NCI-H345 treated with DMSO at 0.1 percent for 48 hours (cell line): ENCODE results near the gene TSNAXIP1.

Experiments
- DNase-seq: peaks from one replicate; lab custom pipeline; 2025; ENCODE audit not compliant: unreplicated experiment; lab: John Stamatoyannopoulos, UW

TSNAXIP1 gene, protein sequence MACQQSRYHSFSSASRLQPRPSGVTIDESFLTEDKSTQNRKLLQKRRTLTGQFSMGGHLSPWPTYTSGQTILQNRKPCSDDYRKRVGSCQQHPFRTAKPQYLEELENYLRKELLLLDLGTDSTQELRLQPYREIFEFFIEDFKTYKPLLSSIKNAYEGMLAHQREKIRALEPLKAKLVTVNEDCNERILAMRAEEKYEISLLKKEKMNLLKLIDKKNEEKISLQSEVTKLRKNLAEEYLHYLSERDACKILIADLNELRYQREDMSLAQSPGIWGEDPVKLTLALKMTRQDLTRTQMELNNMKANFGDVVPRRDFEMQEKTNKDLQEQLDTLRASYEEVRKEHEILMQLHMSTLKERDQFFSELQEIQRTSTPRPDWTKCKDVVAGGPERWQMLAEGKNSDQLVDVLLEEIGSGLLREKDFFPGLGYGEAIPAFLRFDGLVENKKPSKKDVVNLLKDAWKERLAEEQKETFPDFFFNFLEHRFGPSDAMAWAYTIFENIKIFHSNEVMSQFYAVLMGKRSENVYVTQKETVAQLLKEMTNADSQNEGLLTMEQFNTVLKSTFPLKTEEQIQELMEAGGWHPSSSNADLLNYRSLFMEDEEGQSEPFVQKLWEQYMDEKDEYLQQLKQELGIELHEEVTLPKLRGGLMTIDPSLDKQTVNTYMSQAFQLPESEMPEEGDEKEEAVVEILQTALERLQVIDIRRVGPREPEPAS

DNA sequence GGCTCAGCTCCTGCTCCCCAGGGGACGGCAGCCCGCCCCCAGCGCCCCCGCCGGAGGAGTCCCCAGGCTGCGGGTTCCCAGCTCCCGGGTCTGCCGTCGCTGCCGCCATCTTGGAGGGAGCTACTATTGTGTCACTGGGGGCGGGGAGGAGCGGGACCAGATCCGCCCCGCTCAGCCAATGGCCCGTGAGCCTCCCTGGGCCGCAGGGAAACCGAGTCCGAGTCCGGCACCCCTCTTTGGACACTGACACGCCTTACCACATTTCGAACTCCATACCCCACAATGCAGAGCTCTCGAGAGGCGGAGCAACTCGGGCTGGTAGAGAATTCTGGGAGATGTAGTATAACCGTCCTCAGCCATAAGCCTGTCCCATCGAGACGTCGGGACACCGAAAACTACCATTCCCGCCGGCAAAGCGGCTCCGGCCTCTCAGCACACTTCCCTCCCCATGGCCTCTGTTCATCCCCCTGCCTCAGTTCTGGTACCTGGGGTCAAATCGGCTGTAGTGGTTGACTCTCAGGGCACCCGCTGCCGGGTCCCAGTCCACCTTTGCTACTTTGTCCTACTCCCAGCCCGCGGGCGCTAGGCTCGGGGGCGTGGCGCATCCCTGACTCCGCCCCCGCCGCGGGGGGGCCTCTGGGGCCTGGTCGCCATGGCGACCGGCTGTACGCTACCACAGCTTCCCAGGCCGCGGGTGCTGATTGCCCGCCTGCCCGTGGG is at the start of gene TSNAXIP1, which contains the start of gene RANBP10:
Gene TSNAXIP1, plus strand, starts transcription at position 462 of the 720 bp plus-strand sequence. CDS start 261 bp downstream, outside the sequence.
Gene RANBP10, minus strand, starts transcription at position 133 of the 720 bp plus-strand sequence. Its CDS starts 24 bp downstream, at position 109.
- DNase-seq, result peak; percentile 91

DNA sequence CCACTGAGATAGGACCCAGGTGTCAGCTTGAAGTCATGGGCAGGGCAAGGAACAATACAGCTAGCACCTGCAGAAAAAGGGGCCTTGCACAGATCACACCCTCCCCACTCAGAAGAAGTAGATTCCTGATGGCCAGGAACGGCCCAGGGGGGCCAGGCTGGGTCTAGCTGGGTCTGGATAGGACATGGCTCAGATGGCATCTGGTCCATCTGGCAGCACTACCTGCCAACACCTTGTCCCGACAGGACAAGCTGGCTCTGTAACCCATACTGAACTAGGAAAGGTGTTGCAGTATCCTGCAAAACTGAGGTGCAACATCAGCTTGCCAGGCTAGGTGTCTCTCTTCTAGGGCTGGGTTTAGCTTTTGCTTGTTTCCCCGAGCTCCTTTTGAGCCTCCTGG is 48.7 kb upstream of the TSNAXIP1 start:
- no peak for DNase-seq

DNA sequence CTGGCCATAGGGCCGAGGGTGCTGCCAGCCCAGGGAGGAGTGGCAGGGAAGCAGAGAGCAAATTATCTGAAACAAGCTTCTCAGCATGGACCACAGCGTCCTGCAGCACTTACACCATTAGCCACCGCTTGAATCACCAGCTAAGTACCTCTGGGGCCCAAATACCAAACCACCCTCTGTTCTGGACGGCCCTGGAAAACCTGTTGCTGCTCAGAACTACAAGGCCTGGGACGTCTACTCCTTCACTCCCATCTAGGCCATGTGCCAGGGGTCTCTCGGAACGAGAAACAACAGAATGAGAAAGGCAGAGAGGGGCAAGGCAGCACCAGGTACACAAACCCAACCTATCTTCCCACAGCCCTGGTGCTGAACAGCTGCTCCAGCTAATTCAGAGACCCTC is 47.7 kb upstream of the TSNAXIP1 start:
- no peak for DNase-seq

DNA sequence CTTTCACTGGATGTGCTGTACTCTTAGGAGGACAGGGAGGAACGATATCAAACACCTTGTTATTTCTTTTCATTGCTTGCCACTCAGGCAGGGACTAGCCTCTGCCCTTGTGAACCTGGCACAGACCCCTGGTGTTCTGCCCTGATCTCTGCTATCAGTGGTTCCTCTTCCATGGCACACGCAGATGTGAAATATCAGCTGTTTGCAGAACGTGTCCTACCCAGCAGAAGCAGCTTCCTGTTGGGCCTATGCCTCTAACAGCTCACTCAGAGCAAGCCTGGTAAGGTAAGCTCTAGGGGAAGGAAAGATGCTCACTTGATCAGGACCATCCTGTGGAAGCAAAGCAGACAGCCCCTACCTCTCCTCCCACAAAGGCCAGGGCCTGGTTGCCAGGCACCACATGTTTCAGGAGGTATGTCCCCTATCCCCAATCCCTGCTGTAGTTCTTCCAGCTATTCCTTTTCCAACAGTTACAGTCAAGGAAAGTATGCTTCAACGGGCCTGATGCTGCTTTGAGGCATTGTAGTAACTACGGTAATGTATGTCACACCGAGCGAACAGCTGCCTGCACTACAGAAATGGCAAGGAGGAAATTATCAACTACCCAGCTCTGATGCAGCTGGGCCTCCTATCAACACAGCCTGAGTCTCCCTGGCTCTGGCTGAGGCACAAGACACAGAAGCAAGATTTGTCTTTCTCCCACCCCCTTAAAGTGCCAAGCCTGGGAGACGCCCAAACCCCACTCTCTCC is 46.3 kb upstream of the TSNAXIP1 start:
- DNase-seq, result no peak

DNA sequence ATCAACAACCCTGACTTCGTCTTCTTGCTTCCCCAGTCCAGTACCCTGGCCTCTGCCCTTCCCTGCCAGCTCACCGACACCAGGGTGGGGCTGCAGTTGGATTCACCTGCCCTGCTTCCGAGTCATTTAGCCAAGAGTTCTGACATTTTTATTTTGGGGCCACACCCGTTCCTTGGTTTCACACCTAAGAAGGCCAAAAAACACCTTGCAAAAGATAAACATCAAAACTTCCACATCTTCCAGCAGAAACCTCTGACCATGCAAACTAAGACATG is 45.8 kb upstream of the TSNAXIP1 start:
- no peak for DNase-seq

DNA sequence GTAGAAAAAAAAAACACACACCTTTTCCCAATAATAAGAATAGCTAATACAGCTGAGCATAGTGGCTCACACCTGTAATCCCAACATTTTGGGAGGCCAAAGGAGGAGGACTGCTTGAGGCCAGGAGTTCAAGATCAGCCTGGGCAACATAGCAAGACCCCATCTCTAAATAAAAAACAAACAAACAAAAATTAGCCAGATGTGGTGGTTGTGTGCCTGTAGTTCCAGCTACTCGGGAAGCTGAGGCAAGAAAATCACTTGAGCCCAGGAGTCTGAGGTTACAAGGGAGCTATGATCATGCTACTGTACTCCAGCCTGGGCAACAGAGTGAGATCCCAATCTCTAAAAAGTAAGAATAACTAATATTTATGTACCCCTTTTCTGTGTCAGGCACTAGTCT is 44.8 kb upstream of the TSNAXIP1 start:
- DNase-seq, result no peak

DNA sequence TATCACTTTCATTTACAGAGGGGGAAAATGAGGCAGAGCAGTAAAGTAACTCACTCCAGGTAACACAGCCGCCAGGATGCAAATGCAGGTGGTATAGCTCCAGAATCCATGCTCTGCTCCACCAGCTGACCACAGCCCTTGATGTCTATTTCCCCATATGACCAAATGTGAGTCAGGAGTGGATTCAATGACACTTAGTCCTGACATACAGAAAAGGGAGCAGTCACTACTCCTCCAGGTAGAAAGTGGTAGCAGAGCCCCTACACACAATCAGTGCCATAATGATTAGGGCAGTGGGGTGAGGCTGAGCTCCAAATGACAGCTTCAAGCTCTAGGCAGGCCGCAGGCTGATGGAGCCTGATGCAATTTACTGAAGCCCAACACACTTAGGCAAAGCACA is 44.3 kb upstream of the TSNAXIP1 start:
- no peak for DNase-seq

DNA sequence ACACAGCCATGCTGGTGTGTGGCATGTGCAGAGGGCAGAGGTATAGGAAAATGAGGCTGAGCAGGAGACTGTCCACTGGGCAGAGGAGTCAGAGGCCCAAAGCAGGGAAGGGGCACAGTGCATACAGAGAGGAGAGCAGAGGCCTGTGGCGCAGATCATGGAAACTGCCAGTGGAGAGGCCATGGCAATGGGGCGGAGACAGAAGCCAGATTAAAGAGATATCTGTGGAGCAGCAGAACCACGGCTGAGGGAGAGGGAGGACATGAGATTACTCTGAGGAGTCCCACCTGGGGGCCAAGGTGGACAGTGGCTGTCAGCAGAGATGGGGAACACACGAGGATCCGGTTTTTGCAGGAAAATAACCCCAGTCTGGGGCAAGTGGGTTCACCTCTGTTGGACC is 43.6 kb upstream of the TSNAXIP1 start:
- DNase-seq, result no peak

DNA sequence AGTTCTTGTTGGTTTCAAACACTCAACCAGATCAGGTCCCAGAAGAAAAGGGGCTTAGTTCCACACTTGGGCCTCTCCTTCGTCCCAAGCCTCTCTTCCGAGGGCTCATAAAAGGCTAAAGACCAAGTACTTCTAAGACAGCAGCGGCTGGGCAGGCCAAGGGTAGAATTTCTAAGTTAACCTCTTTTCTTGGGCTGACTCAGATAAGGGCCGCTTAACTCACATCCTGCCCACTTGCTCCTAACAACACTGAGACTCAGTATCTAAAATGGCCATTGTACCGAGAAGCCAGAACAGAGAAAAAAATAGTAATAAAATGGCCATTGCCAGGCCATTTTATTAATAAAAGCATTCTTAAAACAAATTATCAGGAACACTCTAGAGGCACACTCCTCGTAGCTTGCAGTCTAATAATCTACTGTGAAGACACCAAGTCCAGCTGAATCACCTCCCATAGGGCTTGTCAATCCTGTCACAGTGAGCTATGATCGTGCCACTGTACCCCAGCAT is 42.5 kb upstream of the TSNAXIP1 start:
- no peak for DNase-seq

DNA sequence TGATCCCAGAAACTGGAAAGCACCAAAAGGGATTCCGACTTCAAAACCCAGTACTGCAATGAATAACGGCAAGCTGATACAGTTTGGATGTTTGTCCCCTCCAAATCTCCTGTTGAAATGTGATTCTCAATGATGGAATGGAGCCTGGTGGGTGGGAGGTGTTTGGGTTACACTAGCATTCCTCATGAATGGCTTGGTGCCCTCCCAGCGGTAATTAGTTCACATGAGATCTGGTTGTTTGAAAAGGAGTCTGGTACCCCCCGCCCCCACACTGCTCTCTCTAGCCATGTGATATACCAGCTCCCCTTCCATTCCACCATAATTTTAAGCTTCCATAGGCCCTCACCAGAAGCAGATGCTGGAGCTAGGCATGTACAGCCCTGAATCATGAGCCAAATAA is 40.4 kb upstream of the TSNAXIP1 start:
- no peak for DNase-seq

DNA sequence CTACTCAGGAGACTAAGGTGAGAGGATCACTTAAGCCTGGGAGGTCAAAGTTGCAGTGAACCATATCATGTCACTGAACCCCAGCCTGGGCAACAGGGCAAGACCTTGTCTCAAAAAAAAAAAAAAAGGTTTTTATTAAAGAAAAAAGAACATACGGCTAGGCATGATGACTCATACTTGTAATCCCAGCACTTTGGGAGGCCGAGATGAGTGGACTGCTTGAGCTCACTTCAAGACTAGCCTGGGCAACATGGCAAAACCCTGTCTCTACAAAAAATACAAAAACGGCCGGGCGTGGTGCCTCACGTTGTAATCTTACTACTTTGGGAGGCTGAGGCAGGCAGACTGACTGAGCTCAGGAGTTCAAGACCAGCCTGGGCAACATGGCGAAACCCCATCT is 38.7 kb upstream of the TSNAXIP1 start:
- no peak for DNase-seq

DNA sequence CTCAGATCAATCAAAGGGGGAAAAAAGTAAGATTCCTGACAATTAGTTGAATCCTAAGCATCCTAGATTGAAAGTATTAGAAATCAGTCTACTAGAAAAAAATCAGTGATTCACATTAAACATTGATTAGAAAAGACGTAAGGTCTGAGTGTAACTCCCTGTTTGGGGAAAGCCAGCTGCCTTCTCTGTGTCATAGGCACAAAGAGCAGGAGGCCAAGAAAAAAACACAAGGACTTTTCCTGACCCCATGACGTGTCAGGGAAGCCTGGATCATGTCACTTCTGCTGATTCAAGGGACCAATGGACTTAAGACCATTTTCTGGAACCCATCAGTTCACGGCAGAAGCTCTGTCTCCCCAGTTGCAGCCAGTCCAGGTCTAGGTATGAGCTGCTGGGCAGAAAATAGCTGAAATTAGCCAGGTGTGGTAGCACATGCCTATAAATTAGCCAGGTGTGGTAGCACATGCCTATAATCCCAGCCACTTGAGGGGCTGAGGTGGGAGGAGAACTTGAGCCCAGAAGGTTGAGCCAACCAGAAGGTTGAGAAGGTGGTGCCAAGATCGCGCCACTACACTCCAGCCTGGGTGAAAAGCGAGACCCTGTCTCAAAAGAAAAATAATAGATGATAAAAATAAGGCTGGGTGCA is 36.2 kb upstream of the TSNAXIP1 start:
- no peak for DNase-seq

DNA sequence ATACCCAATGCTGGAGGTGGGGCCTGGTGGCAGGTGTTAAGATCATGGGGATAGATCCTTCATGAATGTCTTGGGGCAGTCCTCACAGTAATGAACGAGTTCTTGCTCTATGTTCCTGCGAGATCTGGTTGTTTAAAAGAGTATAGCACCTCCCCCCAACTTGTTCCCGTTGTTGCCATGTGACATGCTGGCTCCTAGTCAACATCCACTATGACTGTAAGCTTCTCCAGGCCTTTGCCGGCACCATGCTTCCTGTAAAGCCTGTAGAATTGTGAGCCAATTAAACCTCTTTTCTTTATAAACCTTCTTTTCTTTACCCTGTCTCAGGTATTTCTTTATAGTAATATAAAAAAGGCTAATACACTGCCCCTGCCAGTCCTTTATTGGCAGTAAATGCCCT is 33.6 kb upstream of the TSNAXIP1 start:
- no peak for DNase-seq

DNA sequence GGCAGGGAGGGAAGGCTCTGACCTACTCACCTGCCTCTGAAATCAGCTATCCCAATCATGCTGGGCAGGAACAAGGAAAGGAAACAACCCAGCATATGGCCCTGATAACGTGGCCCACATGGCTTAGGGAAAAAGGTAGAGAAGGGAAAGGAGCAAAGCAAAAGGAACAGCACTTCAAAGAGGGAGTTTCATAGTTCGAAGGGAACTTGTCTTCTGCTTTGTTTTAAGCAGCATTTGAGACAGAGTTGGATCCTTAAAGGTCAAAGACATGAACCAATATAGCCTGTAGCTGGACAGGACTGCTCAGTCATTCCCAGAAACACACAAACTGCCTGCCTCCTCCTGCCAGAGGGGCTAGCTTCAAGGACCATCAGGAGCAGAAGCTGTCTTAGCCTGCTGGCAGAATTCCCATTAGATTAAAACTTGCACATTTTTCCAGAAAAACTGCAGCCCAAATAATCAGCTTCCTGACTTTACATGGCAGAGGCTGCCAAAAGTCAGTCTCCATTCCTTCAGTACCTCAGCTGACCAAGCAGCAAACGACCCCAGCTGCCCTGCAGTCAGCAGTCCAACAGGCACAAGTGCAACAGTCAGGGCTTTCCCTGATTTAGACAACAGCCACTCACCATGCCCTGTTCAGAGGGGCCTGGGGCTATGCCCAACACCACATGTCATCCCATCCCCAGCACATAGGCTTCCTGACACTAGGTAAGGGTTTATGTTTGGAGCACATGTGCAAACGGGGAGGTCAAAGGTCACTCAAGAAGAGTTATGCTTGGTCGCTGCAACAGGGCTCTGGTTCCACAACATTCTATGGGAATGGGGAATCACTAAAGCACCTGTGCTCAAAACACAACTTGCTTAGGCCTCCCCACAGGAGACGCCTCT is 32.9 kb upstream of the TSNAXIP1 start:
- no peak for DNase-seq

DNA sequence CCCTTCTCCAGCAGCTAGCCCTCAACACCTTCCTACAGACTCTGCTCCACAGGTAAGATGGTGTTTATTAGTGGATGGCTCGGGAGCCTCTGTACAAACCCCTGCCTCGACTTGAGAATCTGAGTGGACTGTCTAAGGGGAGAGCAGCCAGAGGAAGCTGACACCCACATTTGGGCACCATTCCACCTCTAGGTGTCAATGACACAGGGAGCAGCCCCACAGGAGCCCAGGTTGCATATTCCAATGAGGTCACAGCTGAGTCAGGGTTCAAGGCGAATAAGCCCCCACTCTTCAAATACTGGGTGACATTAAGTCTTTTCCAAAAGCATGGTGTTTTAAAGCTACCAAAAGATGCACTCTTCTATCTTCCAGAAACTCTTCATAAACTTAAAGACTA is 32.2 kb upstream of the TSNAXIP1 start:
- DNase-seq, result no peak

DNA sequence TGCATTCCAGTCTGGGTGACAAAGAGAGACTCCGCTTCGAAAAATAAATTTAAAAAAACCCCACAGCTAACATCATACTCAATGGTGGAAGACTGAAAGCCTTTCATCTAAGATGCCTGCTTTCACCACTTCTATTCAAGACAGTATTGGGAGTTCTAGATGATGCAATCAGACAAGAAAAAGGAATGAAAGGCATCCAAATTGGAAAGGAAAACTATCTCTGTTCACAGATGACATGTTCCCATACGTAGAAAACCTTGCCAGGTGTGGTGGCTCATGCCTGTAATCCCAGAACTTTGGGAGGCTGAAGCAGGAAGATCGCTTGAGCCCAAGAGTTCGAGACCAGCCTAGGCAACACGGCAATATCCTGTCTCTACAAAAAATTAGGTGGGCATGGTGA is 31.4 kb upstream of the TSNAXIP1 start:
- no peak for DNase-seq

DNA sequence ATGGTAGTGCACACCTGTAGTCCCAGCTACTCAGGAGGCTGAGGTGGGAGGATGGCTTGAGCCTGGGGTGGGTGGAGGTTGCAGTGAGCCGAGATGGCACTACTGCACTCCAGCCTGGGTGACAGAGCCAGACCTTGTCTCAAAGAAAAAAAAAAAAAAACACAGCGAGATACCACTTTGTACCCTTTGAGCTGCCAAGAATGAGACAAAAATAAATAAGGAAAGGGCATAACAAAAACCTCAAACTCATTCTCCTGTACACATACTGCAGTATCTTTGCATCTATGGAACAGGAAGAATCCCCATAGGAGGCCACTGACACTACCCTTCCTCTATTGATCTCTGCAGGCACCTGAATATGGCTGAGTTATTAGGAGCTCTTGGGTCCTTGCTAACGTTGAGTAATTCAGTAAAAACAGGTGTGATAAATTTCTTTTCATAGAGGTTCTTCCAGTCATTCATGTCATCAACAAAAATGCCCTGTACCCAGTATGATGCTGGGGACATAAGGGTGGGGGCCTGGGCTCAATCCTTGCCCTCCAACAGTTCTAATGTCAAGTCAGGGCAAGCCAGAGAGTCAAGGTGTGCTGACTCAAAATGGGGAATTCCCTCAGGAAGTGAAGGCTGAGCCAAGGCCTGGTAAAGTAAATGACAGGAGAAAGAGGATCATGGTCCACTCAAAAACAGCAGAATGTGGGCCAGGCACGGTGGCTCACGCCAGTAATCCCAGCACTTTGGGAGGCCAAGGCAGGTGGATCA is 27.3 kb upstream of the TSNAXIP1 start:
- no peak for DNase-seq

DNA sequence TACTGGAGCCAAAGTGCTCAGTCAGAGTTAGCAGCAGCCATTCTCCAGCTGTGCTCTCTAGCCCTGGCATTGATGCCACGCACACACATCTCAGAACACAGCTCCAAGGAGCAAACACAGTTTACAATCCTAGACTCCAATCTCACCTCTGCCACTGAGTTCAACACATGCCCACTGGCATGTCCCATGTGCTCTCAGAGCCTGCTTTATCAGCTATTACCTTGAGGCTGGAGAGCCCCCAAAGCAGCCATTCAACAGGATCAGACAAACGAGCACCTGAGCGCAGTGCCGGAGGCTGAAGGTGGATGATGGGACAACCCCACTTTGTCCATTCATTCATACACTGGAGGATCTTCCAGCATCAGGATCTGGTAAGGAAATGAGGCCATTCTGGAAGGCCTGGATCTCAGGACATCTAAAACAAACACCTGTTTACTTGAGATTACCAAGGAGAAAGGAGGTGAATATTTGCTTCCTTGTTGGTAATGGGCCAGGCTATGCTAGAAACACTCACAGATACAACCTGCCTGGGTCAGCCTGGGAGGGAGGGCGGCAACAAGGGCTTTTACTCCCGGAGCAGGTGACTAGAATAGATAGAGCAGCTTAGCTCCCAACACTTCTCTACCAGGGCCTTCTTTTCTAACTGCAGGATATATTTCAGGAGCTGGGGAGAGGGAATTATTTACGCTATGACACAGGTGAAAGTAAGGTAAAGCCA is 25.7 kb upstream of the TSNAXIP1 start:
- no peak for DNase-seq
